ENCODE results near the gene CORO2A.

GRCh38 chr9:98159790-98160189 lies 32.6 kb downstream of the CORO2A start:
- TF ChIP-seq, protein P1, sequence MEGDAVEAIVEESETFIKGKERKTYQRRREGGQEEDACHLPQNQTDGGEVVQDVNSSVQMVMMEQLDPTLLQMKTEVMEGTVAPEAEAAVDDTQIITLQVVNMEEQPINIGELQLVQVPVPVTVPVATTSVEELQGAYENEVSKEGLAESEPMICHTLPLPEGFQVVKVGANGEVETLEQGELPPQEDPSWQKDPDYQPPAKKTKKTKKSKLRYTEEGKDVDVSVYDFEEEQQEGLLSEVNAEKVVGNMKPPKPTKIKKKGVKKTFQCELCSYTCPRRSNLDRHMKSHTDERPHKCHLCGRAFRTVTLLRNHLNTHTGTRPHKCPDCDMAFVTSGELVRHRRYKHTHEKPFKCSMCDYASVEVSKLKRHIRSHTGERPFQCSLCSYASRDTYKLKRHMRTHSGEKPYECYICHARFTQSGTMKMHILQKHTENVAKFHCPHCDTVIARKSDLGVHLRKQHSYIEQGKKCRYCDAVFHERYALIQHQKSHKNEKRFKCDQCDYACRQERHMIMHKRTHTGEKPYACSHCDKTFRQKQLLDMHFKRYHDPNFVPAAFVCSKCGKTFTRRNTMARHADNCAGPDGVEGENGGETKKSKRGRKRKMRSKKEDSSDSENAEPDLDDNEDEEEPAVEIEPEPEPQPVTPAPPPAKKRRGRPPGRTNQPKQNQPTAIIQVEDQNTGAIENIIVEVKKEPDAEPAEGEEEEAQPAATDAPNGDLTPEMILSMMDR (IDR thresholded peaks at IDR 0.05): no peak
- no peak for TF ChIP-seq POLR2A (IDR thresholded peaks at IDR 0.05)
